GM19351 (cell line): ENCODE results near the gene NONO.
A peak's percentile ranks its signal among the peaks of the same experiment; 100 is the strongest.
"Not testable (repeated sequence)": the region's sequence is repeated elsewhere in the genome, so short reads cannot be mapped to it uniquely, and the experiment has no call there.

Source experiments
- ATAC-seq: cut with Tn5 transposase; IDR thresholded peaks from one replicate; pipeline ENCODE4 v1.9.1; 2021; ENCODE audit warnings: mild to moderate bottlenecking, moderate library complexity; ENCODE audit not compliant: unreplicated experiment

NONO gene

GRCh38 chrX:71283403-71284143 is at the start of gene NONO:
Gene NONO (plus strand): TSS chrX:71283635. CDS start chrX:71290638, 7,003 bp downstream.
- peak; percentile 83 for ATAC-seq

- no peak for ATAC-seq
Measured at GRCh38 chrX:71235482-71235881, 48.0 kb upstream of the NONO start.

DNA sequence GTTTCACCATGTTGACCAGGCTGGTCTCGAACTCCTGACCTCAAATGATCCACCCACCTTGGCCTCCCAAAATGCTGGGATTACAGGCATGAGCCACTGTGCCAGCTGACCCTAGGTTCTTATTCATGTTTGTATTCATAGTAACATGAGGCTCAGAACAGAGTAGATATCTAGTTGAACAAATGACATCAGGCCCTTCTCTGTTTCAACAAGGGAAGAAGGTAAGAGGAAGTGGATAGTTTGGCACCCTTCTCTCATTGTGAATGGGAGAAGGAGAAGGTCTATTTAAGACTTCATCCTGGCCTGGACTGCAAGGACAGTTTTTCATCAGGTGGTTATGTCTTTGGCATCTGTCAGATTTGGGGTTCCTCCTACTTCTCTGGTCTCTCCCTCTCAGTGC is 46.6 kb upstream of the NONO start:
- ATAC-seq: no peak

- ATAC-seq: no peak
Measured at GRCh38 chrX:71239781-71240180, 43.7 kb upstream of the NONO start.

DNA sequence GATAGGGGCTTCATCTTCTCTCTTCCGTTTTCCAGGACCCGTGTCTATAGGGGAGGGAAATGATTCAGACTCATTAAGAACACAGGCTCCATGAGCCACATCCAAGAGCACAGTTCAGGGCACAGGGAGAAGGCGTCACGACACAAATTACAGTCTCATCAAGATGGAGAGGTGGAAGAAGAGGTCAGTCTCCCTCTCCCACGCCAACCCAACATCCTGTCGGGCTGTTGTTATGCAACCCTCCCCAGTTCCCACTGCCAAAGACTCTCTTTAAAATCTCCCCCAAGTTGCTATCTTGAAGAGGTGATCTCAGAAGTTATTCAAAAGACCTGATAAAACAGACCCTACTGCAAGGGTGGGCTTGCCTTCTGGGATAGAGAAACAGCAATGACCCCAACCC is 42.1 kb upstream of the NONO start:
- no peak for ATAC-seq

DNA sequence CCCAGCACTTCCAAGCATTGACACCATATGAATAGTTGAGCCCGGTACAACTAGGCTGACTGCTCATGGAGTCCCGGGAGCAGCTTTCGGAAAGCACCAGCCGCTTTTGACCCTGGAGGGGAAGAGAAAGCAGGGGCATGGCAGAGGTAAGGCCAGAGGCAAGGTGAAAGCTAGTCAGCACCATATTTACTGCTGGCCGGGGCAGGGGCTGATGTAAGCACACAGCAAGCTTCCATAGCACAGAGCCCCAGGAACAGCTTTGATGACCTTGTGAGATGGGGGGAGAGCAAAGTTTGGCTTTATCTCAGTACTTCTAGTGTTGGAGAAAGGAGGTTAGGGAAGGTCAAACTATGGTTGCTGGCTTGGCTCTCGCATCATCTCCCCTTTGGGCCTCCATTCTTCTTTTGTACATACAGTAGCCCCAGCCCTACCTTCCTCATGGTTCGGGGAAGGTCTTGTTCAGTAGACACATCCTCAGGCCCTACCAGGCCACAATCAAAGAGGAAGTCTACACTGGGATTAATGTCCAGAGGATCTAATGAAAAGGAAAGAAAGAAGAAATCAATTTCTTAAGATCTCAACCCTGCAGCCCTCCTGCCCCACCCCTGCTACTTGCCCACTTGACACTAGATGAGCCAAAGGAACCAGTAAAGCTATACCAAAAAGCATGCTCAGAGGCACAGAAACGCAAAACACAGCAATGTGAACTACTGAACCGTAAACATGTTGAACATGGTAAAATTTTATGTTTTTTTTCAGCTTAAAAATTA is 38.9 kb upstream of the NONO start:
- no peak for ATAC-seq

- ATAC-seq: no peak
Measured at GRCh38 chrX:71245159-71245558, 38.3 kb upstream of the NONO start.

DNA sequence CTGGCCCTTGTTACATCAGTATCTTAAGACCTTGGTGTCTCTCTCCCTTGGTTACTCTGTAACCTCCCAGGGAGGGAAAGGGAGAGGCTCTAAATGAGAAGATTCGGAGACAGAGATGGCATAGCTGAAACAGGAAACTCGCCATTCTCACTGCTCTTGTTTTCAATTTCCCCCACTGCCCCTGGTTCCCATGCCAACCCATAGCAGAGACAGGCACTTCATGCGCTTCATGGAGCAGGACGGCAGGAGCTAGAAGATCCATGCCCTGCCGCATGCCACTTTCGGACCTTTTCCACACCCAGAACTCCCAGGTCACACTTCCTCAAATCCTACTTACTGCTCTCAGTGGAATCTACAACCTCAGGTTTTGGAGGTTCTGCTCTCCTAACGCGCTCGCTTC is 32.6 kb upstream of the NONO start:
- ATAC-seq: no peak

GRCh38 chrX:71251466-71251973 is 31.9 kb upstream of the NONO start:
- no peak for ATAC-seq

- ATAC-seq: no peak
Measured at GRCh38 chrX:71252221-71252620, 31.2 kb upstream of the NONO start.

DNA sequence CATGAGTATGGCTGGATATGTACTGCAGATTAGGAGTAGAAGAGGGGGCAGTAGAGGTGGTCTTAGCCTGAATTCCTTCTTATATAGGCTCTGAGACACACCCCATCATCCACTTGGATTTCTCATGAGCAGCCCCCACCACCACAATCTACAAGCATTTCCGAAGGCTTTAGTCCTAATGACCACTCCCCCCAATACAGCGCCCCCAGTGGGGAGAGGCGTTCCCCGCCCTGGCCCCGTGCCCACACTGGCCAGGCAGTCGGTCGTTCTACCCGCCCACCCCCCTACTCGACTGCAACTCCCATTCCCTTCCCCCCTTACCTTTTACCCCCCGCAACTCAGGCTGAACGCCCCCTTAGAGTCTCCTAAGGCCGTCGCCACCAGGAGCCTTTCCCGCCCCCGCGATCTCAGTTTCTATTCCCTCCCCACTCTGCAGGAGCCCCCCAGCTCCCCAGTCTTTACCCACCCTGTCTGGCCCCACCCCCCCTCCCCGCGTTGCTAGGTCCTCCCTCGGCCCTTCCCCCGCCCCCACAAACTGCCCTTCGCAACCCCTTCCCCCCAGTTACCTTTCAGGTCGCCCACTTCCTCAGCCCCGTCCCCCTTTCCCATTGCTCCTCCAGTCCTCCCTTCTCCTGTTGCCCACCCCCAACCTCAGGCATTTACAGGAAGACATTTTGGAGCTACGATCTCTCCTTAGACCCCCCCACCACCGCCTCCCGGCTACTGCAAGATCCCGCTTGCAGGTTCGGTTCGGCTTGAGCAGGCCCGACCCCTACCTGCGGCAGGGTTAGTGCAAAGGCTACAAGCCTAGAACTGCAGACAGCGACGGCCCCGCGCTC is 30.0 kb upstream of the NONO start:
- ATAC-seq: no peak

- ATAC-seq: peak; percentile 79
Measured at GRCh38 chrX:71254092-71254963, 29.1 kb upstream of the NONO start, which contains the start of gene ZMYM3. Gene ZMYM3 (minus strand): TSS chrX:71254140. CDS start chrX:71253255, 885 bp downstream.

GRCh38 chrX:71256051-71256450 is 27.4 kb upstream of the NONO start:
- no peak for ATAC-seq

GRCh38 chrX:71256856-71257255 is 26.6 kb upstream of the NONO start:
- no peak for ATAC-seq

GRCh38 chrX:71268624-71269023 is 14.8 kb upstream of the NONO start:
- not testable (repeated sequence) for ATAC-seq

- ATAC-seq: no peak
Measured at GRCh38 chrX:71269801-71270395, 13.5 kb upstream of the NONO start.

- ATAC-seq: not testable (repeated sequence)
Measured at GRCh38 chrX:71272313-71272712, 11.1 kb upstream of the NONO start.

DNA sequence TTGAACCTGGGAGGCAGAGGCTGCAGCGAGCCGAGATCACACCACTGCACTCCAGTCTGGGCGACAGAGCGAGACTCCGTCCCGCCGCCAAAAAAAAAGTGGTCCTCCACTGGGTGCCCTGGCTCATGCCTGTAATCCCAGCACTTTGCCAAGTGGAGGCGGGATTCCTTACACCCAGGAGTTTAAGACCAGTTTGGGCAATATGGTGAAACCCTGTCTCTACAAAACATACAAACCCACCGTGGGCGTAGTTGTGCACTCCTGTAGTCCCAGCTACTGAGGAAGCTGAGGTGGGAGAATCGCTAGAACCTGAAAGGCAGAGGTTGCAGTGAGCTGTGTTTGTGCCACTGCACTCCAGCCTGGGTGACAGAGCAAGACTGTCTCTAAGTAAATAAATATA is 2.1 kb upstream of the NONO start:
- ATAC-seq: not testable (repeated sequence)

DNA sequence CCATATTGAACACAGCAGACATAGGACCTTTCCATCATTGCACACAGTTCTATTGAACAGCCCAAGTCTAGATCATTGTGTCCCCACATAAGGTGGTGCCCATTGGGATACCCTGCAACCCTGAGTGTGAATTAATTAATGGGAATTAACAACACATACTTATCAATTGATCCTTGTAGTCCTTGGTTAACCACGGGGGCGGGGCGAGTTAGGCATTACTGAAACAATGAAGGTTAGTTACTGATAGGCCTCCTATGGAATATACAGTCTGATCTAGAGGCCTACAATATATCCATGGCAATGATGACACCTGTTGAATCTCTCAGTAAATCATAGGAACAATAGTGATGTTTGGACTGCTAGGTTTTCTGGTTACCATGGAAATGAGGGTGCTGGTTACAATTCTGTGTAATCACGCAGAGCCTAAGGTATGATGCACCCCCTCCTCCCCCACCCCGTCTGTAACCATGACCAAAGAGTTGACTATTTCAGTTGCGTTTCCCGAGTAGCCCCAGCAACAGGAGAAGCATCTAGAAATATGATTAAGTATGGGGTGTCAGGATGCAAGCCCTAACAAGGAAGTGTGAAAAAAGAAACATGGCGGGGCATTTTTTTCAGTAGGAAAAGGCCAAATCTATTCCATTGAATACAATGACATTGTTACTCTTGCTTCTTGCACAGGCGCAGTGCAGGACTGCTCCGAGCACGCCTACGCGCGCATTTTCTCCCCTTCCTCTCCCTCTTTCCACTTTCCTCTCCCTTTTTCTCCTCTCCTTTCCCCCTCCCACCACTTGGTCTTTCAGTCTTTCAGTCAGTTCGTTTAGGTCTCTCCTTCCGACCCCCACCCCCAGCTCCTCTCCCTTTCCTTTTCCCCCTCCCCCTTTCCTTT is 677 bp upstream of the NONO start:
- ATAC-seq: peak; percentile 37
